ENCODE measurements around the gene C6orf47. TPM values are rescaled to one million over a fixed set of nuclear protein-coding genes. Genes with fewer than 3 reads are reported as not detected.

C6orf47 gene, protein sequence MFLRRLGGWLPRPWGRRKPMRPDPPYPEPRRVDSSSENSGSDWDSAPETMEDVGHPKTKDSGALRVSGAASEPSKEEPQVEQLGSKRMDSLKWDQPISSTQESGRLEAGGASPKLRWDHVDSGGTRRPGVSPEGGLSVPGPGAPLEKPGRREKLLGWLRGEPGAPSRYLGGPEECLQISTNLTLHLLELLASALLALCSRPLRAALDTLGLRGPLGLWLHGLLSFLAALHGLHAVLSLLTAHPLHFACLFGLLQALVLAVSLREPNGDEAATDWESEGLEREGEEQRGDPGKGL
- 16.8 and 17.6 TPM in 2 replicates for total RNA-seq (2013; cell fraction: nucleolus; rRNA removed)
- total RNA-seq (2014; rRNA removed): 20.4 and 21.6 TPM in 2 replicates
- total RNA-seq (2014; rRNA removed; fragmentation: Illumina TruSeq; extraction: Trizol): 16.2 and 16.5 TPM in 2 replicates
- total RNA-seq (2021): 16.1 and 17.4 TPM in 2 replicates
- 6.6 TPM for polyA plus RNA-seq (2011; ENCODE audit: low read depth)
- polyA plus RNA-seq (2011; rRNA removed): 8.0 and 8.1 TPM in 2 replicates
- polyA plus RNA-seq (2011; cell fraction: cytosol; rRNA removed): 7.9 and 10.2 TPM in 2 replicates
- polyA plus RNA-seq (2011; cell fraction: nucleus; rRNA removed): 6.9 and 9.0 TPM in 2 replicates
- polyA plus RNA-seq (2012): 13.4 and 14.9 TPM in 2 replicates
- 8.2 and 13.4 TPM in 2 replicates for polyA plus RNA-seq (2014; fragmentation: Illumina TruSeq; extraction: Trizol)
- under 1 TPM in 1 of 2 experiments, not detected in 1; 0.16 TPM for polyA plus RNA-seq (2014; fragmentation: Nextera tagmentation; extraction: Ambion mirVana)
- 18.6 and 19.3 TPM in 2 replicates for polyA plus RNA-seq (2014; rRNA removed)
- 10 to 100 TPM; 17.3 to 20.1 TPM for polyA plus RNA-seq (2016; fragmentation: Nextera tagmentation; extraction: Ambion mirVana)
- polyA minus RNA-seq (2011; rRNA and poly(A)+ RNA removed): 6.9 and 15.1 TPM in 2 replicates
- polyA minus RNA-seq (2011; cell fraction: cytosol; rRNA and poly(A)+ RNA removed): 3.6 and 4.4 TPM in 2 replicates
- polyA minus RNA-seq (2011; cell fraction: nucleus; rRNA and poly(A)+ RNA removed): 12.0 and 16.6 TPM in 2 replicates
- Bru-seq, nascent RNA: percentile 85 among the genes with signal in this experiment
- percentile 73 among the genes with signal in this experiment for BruChase-seq, experiment 1, labeled RNA remaining after a 6-hour chase
- percentile 87 among the genes with signal in this experiment for BruChase-seq, experiment 2, labeled RNA remaining after a 2-hour chase
- long read RNA-seq, experiment 1, partial matches to known transcripts: 0 of 3 reads
- long read RNA-seq, experiment 1, other reads (novel, unspliced or antisense): 0 of 3 reads
- long read RNA-seq, experiment 2, transcript C6orf47-202 (1 exons, 2,475 nt): major isoform, 6 of 6 reads
- long read RNA-seq, experiment 2, partial matches to known transcripts: 0 of 6 reads
- long read RNA-seq, experiment 2, other reads (novel, unspliced or antisense): 0 of 6 reads

DNA sequence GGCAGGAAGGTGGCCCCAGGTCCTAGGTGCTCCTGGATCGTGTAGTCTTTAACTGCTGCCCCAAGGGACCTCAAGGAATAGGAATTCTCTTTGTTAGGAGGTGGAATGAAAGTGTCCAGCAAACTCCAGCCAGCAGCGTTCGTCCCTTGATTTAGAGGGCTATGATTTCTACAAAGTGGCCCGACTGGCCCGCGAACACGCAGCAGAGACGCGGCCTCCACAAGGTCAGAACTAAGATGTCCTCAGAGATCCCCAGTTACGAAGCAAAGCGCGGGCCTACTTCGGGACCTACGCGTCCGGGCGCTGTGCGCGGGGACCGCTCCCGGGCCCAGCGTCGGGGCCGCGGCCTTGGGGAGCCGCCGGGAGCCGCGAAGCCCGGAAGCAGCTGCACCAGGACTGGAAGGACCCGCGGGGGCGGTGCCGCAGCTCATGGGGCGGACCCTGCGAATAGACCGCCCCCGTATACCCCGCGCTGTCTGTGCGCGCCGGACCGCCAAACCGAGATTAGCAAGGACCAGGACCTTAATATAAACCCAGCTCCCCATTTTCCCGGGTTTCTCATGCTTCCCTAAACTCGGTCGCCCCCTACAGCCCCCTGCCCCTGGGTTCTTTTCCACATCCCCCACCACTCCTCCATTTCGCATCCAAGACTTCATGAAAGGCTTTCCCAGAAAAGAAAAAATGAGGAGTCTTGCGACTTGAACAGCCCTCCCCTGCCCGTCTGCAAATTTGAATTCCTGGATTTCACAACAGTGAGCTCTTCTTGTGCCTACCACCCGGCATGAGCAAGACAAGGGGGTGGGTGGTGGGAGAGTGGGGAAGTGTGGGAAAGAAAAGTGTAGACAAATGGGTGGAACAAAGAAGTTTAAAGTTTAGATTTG is at the start of gene C6orf47:
C6orf47 (minus strand) TSS at position 398 of the 881 bp plus-strand sequence. CDS start 831 bp downstream, outside the sequence.
- H3K4me3 ChIP-seq: peak within 1 kb of the TSS; percentile 79
- no peak for TF ChIP-seq ZBED1 (IDR thresholded peaks at IDR 0.05; ENCODE audit: borderline replicate concordance)
- TF ChIP-seq CREB1 (IDR thresholded peaks at IDR 0.05; ENCODE audit: low read depth): no peak
- peak; percentile 38; the same call in 1 of the 2 replicates for TF ChIP-seq NR2F1 (conservative IDR thresholded peaks at IDR 0.05)
- TF ChIP-seq, protein P1, sequence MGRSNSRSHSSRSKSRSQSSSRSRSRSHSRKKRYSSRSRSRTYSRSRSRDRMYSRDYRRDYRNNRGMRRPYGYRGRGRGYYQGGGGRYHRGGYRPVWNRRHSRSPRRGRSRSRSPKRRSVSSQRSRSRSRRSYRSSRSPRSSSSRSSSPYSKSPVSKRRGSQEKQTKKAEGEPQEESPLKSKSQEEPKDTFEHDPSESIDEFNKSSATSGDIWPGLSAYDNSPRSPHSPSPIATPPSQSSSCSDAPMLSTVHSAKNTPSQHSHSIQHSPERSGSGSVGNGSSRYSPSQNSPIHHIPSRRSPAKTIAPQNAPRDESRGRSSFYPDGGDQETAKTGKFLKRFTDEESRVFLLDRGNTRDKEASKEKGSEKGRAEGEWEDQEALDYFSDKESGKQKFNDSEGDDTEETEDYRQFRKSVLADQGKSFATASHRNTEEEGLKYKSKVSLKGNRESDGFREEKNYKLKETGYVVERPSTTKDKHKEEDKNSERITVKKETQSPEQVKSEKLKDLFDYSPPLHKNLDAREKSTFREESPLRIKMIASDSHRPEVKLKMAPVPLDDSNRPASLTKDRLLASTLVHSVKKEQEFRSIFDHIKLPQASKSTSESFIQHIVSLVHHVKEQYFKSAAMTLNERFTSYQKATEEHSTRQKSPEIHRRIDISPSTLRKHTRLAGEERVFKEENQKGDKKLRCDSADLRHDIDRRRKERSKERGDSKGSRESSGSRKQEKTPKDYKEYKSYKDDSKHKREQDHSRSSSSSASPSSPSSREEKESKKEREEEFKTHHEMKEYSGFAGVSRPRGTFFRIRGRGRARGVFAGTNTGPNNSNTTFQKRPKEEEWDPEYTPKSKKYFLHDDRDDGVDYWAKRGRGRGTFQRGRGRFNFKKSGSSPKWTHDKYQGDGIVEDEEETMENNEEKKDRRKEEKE (IDR thresholded peaks at IDR 0.05): no peak
- TF ChIP-seq TCF12 (IDR thresholded peaks at IDR 0.05; ENCODE audit: low read depth, low read length): peak; percentile 73
- TF ChIP-seq SMAD5 (IDR thresholded peaks at IDR 0.05; ENCODE audit: low read depth): peak; percentile 59; the same call in 1 of the 2 replicates
- peak; percentile 82; the same call in 1 of the 2 replicates for TF ChIP-seq TAF1 (IDR thresholded peaks at IDR 0.05; ENCODE audit: borderline replicate concordance, low read depth, low read length)
- no peak for TF ChIP-seq NRF1 (conservative IDR thresholded peaks at IDR 0.05; ENCODE audit: low read depth, low read length)
- no peak for TF ChIP-seq SMARCA5 (IDR thresholded peaks at IDR 0.05)
- TF ChIP-seq SPI1 (IDR thresholded peaks at IDR 0.05; ENCODE audit: borderline replicate concordance, insufficient read depth, low read depth, low read length): no peak
- TF ChIP-seq LARP7 (IDR thresholded peaks at IDR 0.05): peak; percentile 80
- TF ChIP-seq SUZ12 (IDR thresholded peaks at IDR 0.05; ENCODE audit: unreplicated experiment): no peak
- TF ChIP-seq HDAC2 (IDR thresholded peaks at IDR 0.05): no peak
- no peak for TF ChIP-seq KLF5 (IDR thresholded peaks at IDR 0.05; ENCODE audit: partially characterized antibody)

More for the DNA sequence above, at the start of gene C6orf47:
- in situ Hi-C loops (cut with MboI) (no loop called here), intact Hi-C loops (cut with micrococcal nuclease; ENCODE audit: unreplicated experiment) (no loop called here)
- Histone ChIP-seq H3K9ac (ENCODE audit: control insufficient read depth, insufficient read depth, low read length) (peak within 1 kb of the TSS; percentile 95), H3K36me3 (ENCODE audit: control insufficient read depth in 2 of 2, insufficient read depth in 2 of 2, low read length in 1 of 2) (peaks cover 0 to 12% of the 10 kb centered on the region in 2 experiments), H3K9me3 (replicated peaks; ENCODE audit: control insufficient read depth, insufficient read depth, low read length) (no peaks in the 10 kb centered on the region; the same call in 2 of the 3 replicates), H3K27ac (ENCODE audit: control insufficient read depth, insufficient read depth) (peak within 1 kb of the TSS; percentile 94), H3K27me3 (replicated peaks in 1 of 2; ENCODE audit: control insufficient read depth in 2 of 2, insufficient read depth in 2 of 2, low read length in 1 of 2) (no peaks in the 10 kb centered on the region), H2AFZ (ENCODE audit: control insufficient read depth, low read depth, low read length) (peak within 1 kb of the TSS; percentile 36; the same call in 1 of the 2 replicates), H3K79me2 (ENCODE audit: control insufficient read depth, insufficient read depth, low read length) (peaks cover 60% of the 10 kb centered on the region), H3K4me1 (ENCODE audit: control insufficient read depth, insufficient read depth, low read length) (peaks cover 42% of the 10 kb centered on the region), H3K4me2 (ENCODE audit: control insufficient read depth, insufficient read depth) (peak within 1 kb of the TSS; percentile 99), H4K20me1 (ENCODE audit: control insufficient read depth, insufficient read depth) (no peaks in the 10 kb centered on the region)
- ChIA-PET SMC1A (ENCODE audit: uncharacterized antibody, unreplicated experiment) (interaction anchor here (0.7 to 2.5 kb wide), 5 partner anchors 8 to 80 kb away, joined by 3 to 14 read pairs (median 6); partner anchors contain the start of gene BAG6), CTCF (interaction anchor here (0.9 to 2.2 kb wide), 5 partner anchors 8 to 172 kb away, joined by 3 to 19 read pairs (median 4); partner anchors contain the start of genes BAG6 and DDX39B), POLR2A (interaction anchor here (0.7 to 5.9 kb wide), 12 partner anchors 7 to 166 kb away, joined by 3 to 107 read pairs (median 4); partner anchors contain the start of genes APOM, BAG6, CLIC1 and MSH5), RAD21 (ENCODE audit: unreplicated experiment) (interaction anchor here (0.6 to 2.1 kb wide), 10 partner anchors 8 to 241 kb away, joined by 3 to 8 read pairs (median 4); partner anchors contain the start of genes AIF1, BAG6, CLIC1 and NEU1)
- peak; percentile 86 for ATAC-seq
- DNase-seq (ENCODE audit: low read depth, low spot score): no peak
- BruUV-seq (replicated peaks): TSS peak; percentile 67
- no peak for FAIRE-seq
- under 1% methylated on average over 51 of the region's 52 CpGs for WGBS (ENCODE audit: insufficient coverage, insufficient replicate concordance, low lambda C conversion rate, missing lambda C conversion rate)
